Thyroid gland (tissue), 4 donors: ENCODE results near the gene PHACTR3. TPM values are rescaled to one million over a fixed set of nuclear protein-coding genes. Genes with fewer than 3 reads are reported as not detected.

ENCODE experiments used
- DNase-seq, 2 donors: peaks; one replicate each; pipeline ENCODE4 v3.0.0-alpha.2; 2019
- H3K27ac ChIP-seq, 3 donors: fragments of 200-600 bp; sonication (generic); 1 replicate in 2 of 3; 2 replicates in 1 of 3; pipeline ENCODE4 v1.5.1; 2016 to 2019; ENCODE audit warnings: mild to moderate bottlenecking in 1 of 3, moderate library complexity in 1 of 3
- H3K27me3 ChIP-seq: fragments of 200-600 bp; sonication (generic); one replicate; pipeline ENCODE4 v1.5.1; 2019
- H3K36me3 ChIP-seq, 2 donors: fragments of 200-600 bp; sonication (generic); one replicate each; pipeline ENCODE4 v1.5.1; 2016 to 2019
- H3K4me1 ChIP-seq, 2 donors: fragments of 200-600 bp; sonication (generic); one replicate each; pipeline ENCODE4 v1.5.1; 2017 to 2019
- H3K4me3 ChIP-seq, 3 donors: fragments of 200-600 bp; sonication (generic); replicated peaks in 1 of 3; 1 replicate in 2 of 3; 2 replicates in 1 of 3; pipeline ENCODE4 v1.5.1; 2016; ENCODE audit warnings: mild to moderate bottlenecking in 1 of 3
- H3K9me3 ChIP-seq: fragments of 200-600 bp; sonication (generic); one replicate; pipeline ENCODE4 v1.5.1; 2017
- POLR2A ChIP-seq, 2 donors: fragments of 450-650 bp; IDR thresholded peaks; one replicate each; pipeline ENCODE4 v1.6.1; 2017; ENCODE audit warnings: antibody characterized with exemption in 2 of 2, mild to moderate bottlenecking in 2 of 2, moderate library complexity in 1 of 2
- WGBS, 2 donors: methylation state at CpG; one replicate each; pipeline ENCODE4 v1.1.5; 2017; 5-methylcytosine and 5-hydroxymethylcytosine counted together
- intact Hi-C: fragments of 100-400 bp; cut with DNase I; formaldehyde crosslinking; loops from one replicate; pipeline ENCODE4 v1.15.1; 2023
- total RNA-seq, 4 donors: library from RNA; depleted of rRNA; stranded (reverse); fragments of >200 nt; gene quantifications; one replicate each; pipeline ENCODE4 v1.2.3, GENCODE V29; 2016
- TF ChIP-seq, protein P1 (sequence below), 6 experiments: fragments of 200-600 bp in 3 of 6; fragments of 450-650 bp in 3 of 6; sonication (generic) in 3 of 6; IDR thresholded peaks; one replicate each; pipeline ENCODE4 v1.5.1; 2016 to 2019; ENCODE audit warnings: antibody characterized with exemption in 6 of 6, mild to moderate bottlenecking in 2 of 6, inconsistent platforms in 1 of 6, moderate library complexity in 1 of 6

PHACTR3 gene
- total RNA-seq, 4 donors from 2014 or later, result 2.4 TPM; not detected in 3

DNA sequence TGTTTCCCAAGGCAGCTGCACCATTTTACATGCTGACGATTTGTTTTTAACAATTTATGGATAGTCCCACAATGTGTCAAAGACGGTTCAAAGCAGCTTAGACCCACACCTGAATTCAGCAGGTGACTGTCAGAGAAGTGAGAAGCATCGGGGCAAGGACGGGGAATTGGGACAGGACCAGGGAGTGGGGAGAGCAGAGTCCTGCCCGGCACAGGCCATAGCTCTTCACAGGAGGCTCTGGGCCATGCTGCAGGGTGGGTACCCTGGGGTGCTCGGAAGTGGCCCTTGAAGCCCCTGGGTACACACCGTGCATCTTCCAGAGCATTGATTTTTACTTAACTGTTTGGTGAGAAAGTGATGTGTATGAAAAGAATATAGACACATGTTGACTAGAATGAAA is 33.2 kb upstream of the PHACTR3 start:
- Histone ChIP-seq H3K4me1 (peaks cover 3 to 4% of the 10 kb centered on the region in 2 donors), H3K4me3 (no peak overlapping the region), H3K9me3 (no peaks in the 10 kb centered on the region), H3K27ac (no peak overlapping the region), H3K36me3 (no peaks in the 10 kb centered on the region), H3K27me3 (no peaks in the 10 kb centered on the region)
- intact Hi-C loops, result no loop called here
- 55 to 58% methylated on average over 7 of the region's 7 CpGs for WGBS, 2 donors
- DNase-seq, result no peak
- TF ChIP-seq POLR2A (IDR thresholded peaks at IDR 0.05), result no peak
- TF ChIP-seq, protein P1, sequence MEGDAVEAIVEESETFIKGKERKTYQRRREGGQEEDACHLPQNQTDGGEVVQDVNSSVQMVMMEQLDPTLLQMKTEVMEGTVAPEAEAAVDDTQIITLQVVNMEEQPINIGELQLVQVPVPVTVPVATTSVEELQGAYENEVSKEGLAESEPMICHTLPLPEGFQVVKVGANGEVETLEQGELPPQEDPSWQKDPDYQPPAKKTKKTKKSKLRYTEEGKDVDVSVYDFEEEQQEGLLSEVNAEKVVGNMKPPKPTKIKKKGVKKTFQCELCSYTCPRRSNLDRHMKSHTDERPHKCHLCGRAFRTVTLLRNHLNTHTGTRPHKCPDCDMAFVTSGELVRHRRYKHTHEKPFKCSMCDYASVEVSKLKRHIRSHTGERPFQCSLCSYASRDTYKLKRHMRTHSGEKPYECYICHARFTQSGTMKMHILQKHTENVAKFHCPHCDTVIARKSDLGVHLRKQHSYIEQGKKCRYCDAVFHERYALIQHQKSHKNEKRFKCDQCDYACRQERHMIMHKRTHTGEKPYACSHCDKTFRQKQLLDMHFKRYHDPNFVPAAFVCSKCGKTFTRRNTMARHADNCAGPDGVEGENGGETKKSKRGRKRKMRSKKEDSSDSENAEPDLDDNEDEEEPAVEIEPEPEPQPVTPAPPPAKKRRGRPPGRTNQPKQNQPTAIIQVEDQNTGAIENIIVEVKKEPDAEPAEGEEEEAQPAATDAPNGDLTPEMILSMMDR (IDR thresholded peaks at IDR 0.05), result no peak

DNA sequence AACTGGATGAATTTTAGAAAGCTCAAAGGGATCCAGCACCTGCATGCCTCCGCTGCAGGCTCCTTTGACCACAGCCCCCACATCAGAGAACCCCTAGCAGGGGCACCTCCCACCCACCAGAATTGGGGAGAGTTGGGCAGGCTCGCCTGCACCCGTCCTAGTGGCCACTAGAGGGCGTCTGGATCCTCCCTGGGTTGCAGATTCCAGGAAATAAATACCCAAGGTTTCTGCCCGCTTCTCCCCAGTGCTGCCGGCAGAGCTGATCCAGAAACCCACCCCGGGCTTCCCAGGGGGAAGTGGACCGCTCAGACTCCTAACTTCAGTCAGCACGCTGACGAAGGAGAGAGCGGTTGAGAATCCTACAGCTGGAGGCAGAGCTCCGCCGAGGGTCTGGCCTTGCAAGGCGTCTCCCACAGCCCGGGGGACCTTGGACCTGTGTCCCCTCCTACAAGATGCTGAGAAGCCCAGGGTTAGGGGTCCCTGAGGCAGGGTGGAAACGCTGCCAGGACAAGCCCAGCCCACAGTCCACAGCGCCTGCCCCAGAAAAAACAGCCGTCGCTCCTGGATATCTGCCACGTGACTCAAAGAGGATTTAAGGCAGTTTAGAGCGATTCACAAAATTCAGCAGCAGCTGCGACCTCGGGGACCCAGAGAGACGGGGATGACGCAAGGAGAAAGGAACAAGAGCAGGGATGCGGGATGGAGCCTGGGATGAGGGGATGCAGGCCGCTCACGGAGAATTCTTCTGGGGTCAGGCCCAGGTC is 32.6 kb upstream of the PHACTR3 start:
- no peaks in the 10 kb centered on the region for H3K36me3 ChIP-seq
- peak; percentile 47 to 51 for DNase-seq
- H3K27me3 ChIP-seq, result peaks cover 4% of the 10 kb centered on the region
- H3K4me1 ChIP-seq, result peaks cover 3 to 4% of the 10 kb centered on the region in 2 donors
- peak overlapping the region in 1 of 3 donors; percentile 23 for H3K4me3 ChIP-seq
- intact Hi-C loops, result no loop called here
- TF ChIP-seq, protein P1 (IDR thresholded peaks at IDR 0.05), result peak; percentile 54 to 96 (median 80)
- TF ChIP-seq POLR2A (IDR thresholded peaks at IDR 0.05), result no peak
- no peak overlapping the region for H3K27ac ChIP-seq
- 6 to 14% methylated on average over 16 to 19 of the region's 28 CpGs for WGBS, 2 donors
- H3K9me3 ChIP-seq, result no peaks in the 10 kb centered on the region

DNA sequence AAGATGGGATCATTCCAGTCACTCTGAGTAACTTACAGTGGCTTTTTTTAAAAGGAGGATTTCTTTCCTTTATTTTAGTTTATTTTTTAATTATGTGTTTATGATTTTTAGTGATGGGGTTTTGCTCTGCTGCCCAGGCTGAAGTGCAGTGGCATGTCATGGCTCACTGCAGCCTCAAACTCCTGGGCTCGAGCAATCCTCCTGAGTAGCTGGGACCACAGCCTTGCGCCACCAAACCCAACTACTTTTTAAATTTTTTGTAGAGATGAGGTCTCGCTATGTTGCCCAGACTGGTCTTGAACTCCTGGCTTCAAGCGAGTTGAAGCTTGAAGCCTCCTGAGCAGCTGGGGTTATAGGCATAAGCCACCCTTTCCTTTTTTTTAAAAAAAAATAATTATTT is 31.8 kb upstream of the PHACTR3 start:
- no peaks in the 10 kb centered on the region for H3K36me3 ChIP-seq
- intact Hi-C loops, result no loop called here
- no peaks in the 10 kb centered on the region for H3K9me3 ChIP-seq
- WGBS, 2 donors, result 81% methylated on average over 4 of the region's 4 CpGs
- H3K27me3 ChIP-seq, result peaks cover 7% of the 10 kb centered on the region
- peaks cover 3 to 4% of the 10 kb centered on the region in 2 donors for H3K4me1 ChIP-seq
- DNase-seq, result no peak
- TF ChIP-seq, protein P1 (IDR thresholded peaks at IDR 0.05), result no peak
- no peak for TF ChIP-seq POLR2A (IDR thresholded peaks at IDR 0.05)
- no peak overlapping the region for H3K27ac ChIP-seq
- H3K4me3 ChIP-seq, result no peak overlapping the region

DNA sequence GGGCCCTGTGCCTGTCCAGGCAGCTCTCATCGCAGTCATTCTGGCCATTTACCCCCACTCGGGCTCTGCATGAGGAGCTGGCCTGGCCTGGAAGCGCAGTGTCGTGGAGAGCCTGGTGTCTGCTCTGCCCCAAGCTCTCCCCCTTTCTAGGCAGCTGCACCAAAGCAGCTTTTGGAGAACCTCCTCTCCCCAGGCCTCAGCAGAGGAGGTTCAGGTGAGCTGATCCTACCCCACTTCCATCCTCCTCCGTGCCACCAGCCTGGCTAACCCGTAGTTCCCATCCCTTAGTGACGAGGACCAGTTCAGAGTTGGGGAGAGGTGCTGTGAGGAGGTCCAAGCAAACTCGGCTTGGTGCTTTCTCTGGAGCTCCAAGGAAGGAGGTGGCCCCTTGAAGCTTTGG is 30.5 kb upstream of the PHACTR3 start:
- intact Hi-C loops, result no loop called here
- WGBS, 2 donors, result 84 to 96% methylated on average over 8 of the region's 8 CpGs
- peaks cover 7% of the 10 kb centered on the region for H3K27me3 ChIP-seq
- no peaks in the 10 kb centered on the region for H3K36me3 ChIP-seq
- no peaks in the 10 kb centered on the region for H3K9me3 ChIP-seq
- no peak overlapping the region for H3K4me3 ChIP-seq
- TF ChIP-seq, protein P1 (IDR thresholded peaks at IDR 0.05), result no peak
- no peak for TF ChIP-seq POLR2A (IDR thresholded peaks at IDR 0.05)
- H3K4me1 ChIP-seq, result peaks cover 3 to 4% of the 10 kb centered on the region in 2 donors
- no peak for DNase-seq
- no peak overlapping the region for H3K27ac ChIP-seq

DNA sequence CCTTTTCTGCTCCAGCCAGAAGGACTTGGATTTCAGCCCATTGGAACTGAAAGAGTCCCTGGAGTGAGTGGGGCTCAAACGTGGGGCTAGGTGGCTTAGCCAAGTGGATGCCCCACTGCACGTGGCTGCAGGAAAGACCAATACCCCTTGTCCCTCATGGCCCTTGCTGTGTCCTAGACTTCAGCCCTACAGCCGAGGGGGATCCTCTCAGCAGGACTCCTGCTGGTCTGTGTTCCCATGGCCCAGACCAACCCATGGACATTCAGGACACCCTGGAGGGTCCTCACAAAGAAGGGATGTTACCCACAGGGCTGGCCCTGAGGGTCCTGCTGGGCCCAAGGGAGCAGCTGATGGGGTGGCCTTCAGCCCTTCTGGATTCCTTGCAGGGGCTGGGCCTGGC is 30.0 kb upstream of the PHACTR3 start:
- H3K27me3 ChIP-seq, result peaks cover 7% of the 10 kb centered on the region
- no peak overlapping the region for H3K4me3 ChIP-seq
- H3K27ac ChIP-seq, result no peak overlapping the region
- 54% methylated on average over 3 of the region's 3 CpGs; no CpG with 5 or more reads in 1 of the 2 donors for WGBS, 2 donors
- no peak for TF ChIP-seq POLR2A (IDR thresholded peaks at IDR 0.05)
- TF ChIP-seq, protein P1 (IDR thresholded peaks at IDR 0.05), result no peak
- H3K4me1 ChIP-seq, result peaks cover 3 to 4% of the 10 kb centered on the region in 2 donors
- intact Hi-C loops, result no loop called here
- no peak for DNase-seq
- no peaks in the 10 kb centered on the region for H3K9me3 ChIP-seq
- no peaks in the 10 kb centered on the region for H3K36me3 ChIP-seq
